HG03045 (cell line): ENCODE results near the gene CNKSR3.

ENCODE experiments used
- ATAC-seq: cut with Tn5 transposase; IDR thresholded peaks from one replicate; pipeline ENCODE4 v1.9.1; 2021; ENCODE audit warnings: mild to moderate bottlenecking, moderate library complexity; ENCODE audit not compliant: unreplicated experiment

CNKSR3 gene

DNA sequence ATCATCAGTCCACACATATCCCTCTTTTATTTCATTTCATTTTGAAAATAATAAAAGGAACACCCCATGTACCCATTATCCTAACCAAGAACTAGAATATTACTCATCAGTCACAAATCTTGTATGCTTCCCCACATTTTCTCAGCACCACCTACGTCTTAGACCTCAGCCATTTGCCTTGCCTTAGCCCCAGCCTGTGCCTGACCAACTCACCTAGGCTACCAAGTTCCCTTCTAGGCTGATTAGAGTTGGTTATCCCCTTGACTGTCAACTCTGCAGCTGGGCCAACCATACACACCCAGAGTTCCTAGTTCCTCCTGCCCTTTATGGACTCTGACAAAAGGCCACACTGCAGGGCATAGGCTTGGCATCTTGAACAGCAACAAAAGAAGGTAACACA is 120.5 kb downstream of the CNKSR3 start:
- ATAC-seq, result no peak

- ATAC-seq, result no peak
Measured at GRCh38 chr6:154388803-154389202, 121.7 kb downstream of the CNKSR3 start.

DNA sequence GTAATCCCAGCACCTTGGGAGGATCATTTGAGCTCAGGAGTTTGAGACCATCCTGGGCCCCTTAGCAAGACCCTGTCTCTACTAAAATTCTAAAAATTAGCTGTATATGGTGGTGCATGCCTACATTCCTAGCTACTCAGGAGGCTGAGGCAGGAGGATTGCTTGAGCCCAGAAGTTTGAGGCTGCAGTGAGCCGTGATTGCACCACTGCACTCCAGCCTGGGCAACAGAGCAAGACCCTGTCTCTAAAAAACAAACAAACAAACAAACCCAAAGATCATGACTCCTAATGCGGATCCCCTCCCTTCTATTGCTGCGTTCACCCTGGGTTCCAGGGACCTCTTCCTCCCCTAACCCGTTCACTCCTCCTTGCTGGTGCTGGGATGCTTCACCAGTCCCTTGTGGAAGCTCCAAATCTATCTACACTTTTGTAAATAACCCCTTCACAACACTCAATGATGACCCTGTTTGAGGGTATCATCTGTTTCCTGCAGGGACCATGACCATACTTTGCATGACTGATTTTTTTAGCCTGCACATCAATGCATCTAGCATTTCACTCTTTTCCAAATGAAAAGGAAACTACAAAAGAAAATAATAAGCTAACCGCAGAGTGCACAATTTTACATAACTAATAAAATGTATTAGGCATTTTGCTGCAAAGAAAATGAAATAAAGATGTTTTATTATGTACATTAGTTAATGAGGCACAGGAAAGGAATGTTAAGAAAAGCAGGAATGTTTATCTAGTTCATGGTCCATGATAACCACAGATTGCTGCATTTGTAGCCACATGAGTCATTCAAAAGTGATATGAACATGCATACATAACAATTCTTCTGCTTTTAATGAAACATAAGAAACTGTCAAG is 123.4 kb downstream of the CNKSR3 start:
- no peak for ATAC-seq

GRCh38 chr6:154384191-154384590 is 126.3 kb downstream of the CNKSR3 start:
- ATAC-seq, result no peak

DNA sequence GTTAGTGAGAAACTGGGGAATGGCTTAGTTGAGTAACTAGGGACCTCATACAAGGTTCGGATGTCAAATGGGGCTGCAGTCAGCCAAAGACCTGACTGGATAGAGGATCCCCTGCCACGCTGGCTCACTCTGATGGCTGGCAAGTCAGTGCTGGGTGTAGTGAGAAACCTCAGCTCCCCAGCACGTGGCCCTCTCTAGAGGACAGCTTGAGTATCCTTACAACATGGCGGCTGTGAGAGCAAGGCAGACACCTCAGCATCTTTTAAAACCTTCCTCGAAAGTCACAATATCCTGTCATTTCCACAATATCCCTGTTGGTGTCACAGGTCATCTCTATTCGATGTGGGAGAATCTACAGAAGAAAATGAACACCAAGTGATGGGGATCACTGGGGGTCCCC is 127.2 kb downstream of the CNKSR3 start:
- no peak for ATAC-seq

- no peak for ATAC-seq
Measured at GRCh38 chr6:154382740-154383139, 127.7 kb downstream of the CNKSR3 start.

GRCh38 chr6:154381548-154381947 is 128.9 kb downstream of the CNKSR3 start:
- ATAC-seq, result no peak

DNA sequence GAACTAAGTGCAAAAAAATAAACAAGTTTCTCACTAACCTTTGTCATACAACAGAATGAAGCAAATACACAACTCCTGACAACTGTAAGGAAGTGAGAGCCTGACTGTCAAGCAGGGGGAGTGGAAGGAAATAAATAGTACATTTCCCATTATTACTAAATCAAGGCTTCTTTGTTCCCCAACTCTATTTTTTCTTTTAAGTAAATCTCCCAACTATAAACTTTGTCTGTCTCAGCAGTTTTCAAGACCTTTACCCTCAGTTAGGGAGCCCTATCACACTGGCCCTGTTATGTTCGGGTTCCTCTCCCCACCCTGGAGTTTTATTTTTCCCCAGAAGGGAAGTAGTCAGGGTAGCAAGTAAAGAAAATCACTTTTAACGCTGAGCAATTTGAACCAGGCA is 129.7 kb downstream of the CNKSR3 start:
- ATAC-seq, result no peak

GRCh38 chr6:154379585-154379984 is 130.9 kb downstream of the CNKSR3 start:
- ATAC-seq, result no peak

- no peak for ATAC-seq
Measured at GRCh38 chr6:154378518-154378917, 132.0 kb downstream of the CNKSR3 start.

- ATAC-seq, result no peak
Measured at GRCh38 chr6:154377726-154378125, 132.8 kb downstream of the CNKSR3 start.

DNA sequence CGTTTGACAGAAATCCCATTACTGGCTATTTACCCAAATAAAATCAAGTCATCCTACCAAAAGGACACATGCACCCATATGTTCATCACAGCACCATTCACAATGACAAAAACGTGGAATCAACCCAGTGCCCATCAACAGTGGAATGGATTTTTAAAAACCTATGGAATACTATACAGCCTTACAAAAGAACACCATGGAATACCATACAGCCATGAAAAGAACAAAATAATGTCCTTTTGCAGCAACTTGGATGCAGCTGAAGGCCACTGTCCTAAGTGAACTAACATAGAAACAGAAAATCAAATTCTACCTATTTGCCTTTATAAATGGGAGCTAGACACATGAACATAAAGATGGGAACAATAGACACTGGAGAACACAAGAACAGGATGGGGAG is 136.5 kb downstream of the CNKSR3 start:
- ATAC-seq, result no peak

- no peak for ATAC-seq
Measured at GRCh38 chr6:154371281-154371680, 139.2 kb downstream of the CNKSR3 start.

DNA sequence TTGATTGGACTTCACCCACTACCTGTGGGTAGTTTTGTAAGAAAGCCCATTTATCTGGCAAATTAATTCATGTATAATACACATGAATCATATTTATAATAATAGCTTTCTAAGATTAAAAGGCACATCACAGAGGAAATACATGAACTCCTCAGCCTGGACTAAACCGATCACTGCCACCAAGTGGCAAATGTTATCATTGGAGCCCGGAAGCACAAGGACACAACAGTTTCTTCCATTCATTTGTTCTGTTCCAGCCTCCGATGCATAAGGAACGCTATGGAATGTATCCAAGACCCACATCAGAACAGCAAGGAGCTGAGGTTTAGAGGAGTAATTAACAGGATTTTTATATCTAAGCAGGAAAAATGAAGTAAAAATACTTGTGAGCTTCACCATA is 139.9 kb downstream of the CNKSR3 start:
- no peak for ATAC-seq

GRCh38 chr6:154367839-154368695 is 142.4 kb downstream of the CNKSR3 start:
- no peak for ATAC-seq

- ATAC-seq, result no peak
Measured at GRCh38 chr6:154367336-154367735, 143.1 kb downstream of the CNKSR3 start.

DNA sequence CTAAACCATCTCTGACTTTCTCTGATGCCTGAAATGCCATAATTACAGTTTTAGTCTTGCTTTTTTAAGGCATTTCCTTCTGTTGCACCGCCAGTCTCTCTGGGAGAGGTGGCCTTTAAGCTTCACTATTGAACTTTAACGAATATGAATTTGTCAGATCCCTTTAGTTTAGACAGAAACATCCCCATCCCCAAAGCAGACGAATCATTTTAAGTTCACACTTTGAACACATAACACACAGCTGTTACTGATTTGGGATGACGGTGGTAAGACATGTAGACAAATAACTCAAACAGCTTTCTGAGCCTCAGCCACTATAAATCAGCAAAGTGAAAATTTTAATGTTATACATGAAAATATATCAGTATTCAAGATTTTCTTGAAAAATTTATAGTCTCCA is 146.7 kb downstream of the CNKSR3 start:
- no peak for ATAC-seq

GRCh38 chr6:154361476-154361875 is 149.0 kb downstream of the CNKSR3 start:
- ATAC-seq, result no peak

DNA sequence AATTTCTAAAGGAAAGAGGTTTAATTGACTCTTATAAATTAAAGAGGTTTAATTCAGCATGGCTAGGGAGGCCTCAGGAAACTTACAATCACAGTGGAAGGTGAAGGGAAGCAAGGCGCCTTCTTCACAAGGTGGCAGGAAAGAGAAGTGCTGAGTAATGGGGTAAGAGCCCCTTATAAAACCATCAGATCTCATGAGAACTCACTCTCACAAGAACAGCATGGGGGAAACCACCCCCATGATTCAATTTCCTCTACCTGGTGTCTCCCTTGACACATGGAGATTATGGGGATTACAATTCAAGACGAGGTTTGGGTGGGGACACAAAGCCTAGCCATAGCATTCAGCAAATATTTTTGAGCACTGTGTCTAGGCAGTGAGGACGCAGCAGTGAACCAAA is 150.0 kb downstream of the CNKSR3 start:
- ATAC-seq, result no peak

GRCh38 chr6:154359679-154360078 is 150.8 kb downstream of the CNKSR3 start:
- ATAC-seq, result no peak

- no peak for ATAC-seq
Measured at GRCh38 chr6:154359161-154359574, 151.3 kb downstream of the CNKSR3 start.

DNA sequence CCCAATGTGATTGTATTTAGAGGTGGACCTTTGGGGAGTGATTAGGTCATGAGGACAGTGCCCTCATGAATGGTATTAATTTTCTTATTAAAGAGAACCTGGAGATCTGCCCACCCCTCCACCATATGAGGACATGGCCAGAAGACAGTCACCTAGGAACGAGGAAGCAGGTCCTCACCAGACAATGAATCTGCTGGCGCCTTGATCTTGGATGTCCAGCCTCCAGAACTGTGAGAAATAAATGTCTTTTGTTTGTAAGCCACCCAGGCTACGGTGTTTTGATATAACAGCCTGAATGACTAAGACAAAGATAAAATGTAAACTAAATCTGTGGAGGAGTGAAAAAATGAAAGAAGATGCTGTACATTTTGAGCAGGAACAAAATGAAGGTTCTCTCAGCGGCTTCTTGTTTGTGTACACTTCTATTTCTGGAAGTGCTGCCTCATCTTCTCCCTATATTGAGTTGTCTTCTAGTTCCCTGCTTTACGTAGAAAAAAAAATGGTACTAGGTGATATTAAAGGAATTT is 152.4 kb downstream of the CNKSR3 start:
- no peak for ATAC-seq
